T follicular helper cell (primary cell): ENCODE data around the gene IAPP.
"Not testable (repeated sequence)": the region's sequence is repeated elsewhere in the genome, so short reads cannot be mapped to it uniquely, and the experiment has no call there.

Experiments
- DNase-seq: peaks from one replicate; pipeline ENCODE4 v3.0.0-alpha.2; 2020; ENCODE audit warnings: low read depth
- total RNA-seq, 2 experiments: gene quantifications; one replicate each; lab custom pipeline; 2026; lab: John Stamatoyannopoulos, UW

Gene IAPP
- total RNA-seq = 0 to 0.06 reads per million in 2 experiments

GRCh38 chr12:21372602-21373001 is at the start of gene IAPP:
IAPP (plus strand) TSS chr12:21372902; CDS start chr12:21373352, 450 bp downstream.
- no peak for DNase-seq

GRCh38 chr12:21323736-21324135 is 49.0 kb upstream of the IAPP start:
- DNase-seq = no peak

- no peak for DNase-seq
These were observed 48.2 kb upstream of the IAPP start for GRCh38 chr12:21324551-21324950.

- DNase-seq = no peak
These were observed 44.1 kb upstream of the IAPP start for GRCh38 chr12:21328578-21328977.

GRCh38 chr12:21330682-21331253 is 41.9 kb upstream of the IAPP start:
- DNase-seq = no peak

GRCh38 chr12:21334771-21335325 is 37.9 kb upstream of the IAPP start, which contains the start of gene SLCO1A2:
SLCO1A2 (minus strand) TSS chr12:21334917; CDS start chr12:21334647, 270 bp downstream.
- DNase-seq = no peak

- no peak for DNase-seq
These were observed 36.0 kb upstream of the IAPP start for GRCh38 chr12:21336656-21337055.

- no peak for DNase-seq
These were observed 35.2 kb upstream of the IAPP start for GRCh38 chr12:21337453-21337852.

GRCh38 chr12:21337959-21338744 is 34.5 kb upstream of the IAPP start:
- no peak for DNase-seq

GRCh38 chr12:21339921-21340320 is 32.8 kb upstream of the IAPP start:
- no peak for DNase-seq

GRCh38 chr12:21340403-21340802 is 32.3 kb upstream of the IAPP start:
- no peak for DNase-seq

GRCh38 chr12:21341769-21342168 is 30.9 kb upstream of the IAPP start:
- no peak for DNase-seq

- no peak for DNase-seq
These were observed 29.1 kb upstream of the IAPP start for GRCh38 chr12:21343636-21344035.

- no peak for DNase-seq
These were observed 26.0 kb upstream of the IAPP start for GRCh38 chr12:21346542-21347205.

- DNase-seq = no peak
These were observed 21.7 kb upstream of the IAPP start for GRCh38 chr12:21350975-21351374.

- no peak for DNase-seq
These were observed 19.2 kb upstream of the IAPP start for GRCh38 chr12:21353487-21353886.

- no peak for DNase-seq
These were observed 18.8 kb upstream of the IAPP start for GRCh38 chr12:21353948-21354347.

- no peak for DNase-seq
These were observed 18.1 kb upstream of the IAPP start for GRCh38 chr12:21354641-21355040.

- DNase-seq = not testable (repeated sequence)
These were observed 12.1 kb upstream of the IAPP start for GRCh38 chr12:21360632-21361031.

GRCh38 chr12:21369141-21369980 is 3.3 kb upstream of the IAPP start:
- no peak for DNase-seq

GRCh38 chr12:21370845-21371449 is 1.8 kb upstream of the IAPP start:
- DNase-seq = no peak
